ENCODE results near the gene CMTR1.
A peak's percentile ranks its signal among the peaks of the same experiment; 100 is the strongest.
"Not testable (repeated sequence)": the region's sequence is repeated elsewhere in the genome, so short reads cannot be mapped to it uniquely, and the experiment has no call there.

Gene CMTR1

GRCh38 chr6:37432916-37433656, at the start of gene CMTR1:
Gene CMTR1 (plus strand): TSS chr6:37433221. CDS start chr6:37435630, 2,409 bp downstream.
- peaks cover 6% of the 10 kb centered on the region for H3K4me1 ChIP-seq (ENCODE audit: control insufficient read depth, low read depth, low read length)
- peak within 1 kb of the TSS; percentile 25 for H3K27ac ChIP-seq (ENCODE audit: low read length)
- peak within 1 kb of the TSS; percentile 97 for H3K4me3 ChIP-seq (ENCODE audit: low read length)
- no peaks in the 10 kb centered on the region for H3K27me3 ChIP-seq (ENCODE audit: control insufficient read depth, insufficient read depth, low read length)
- peaks cover 18% of the 10 kb centered on the region for H3K36me3 ChIP-seq (ENCODE audit: control insufficient read depth, low read depth, low read length)
- H3K9ac ChIP-seq (ENCODE audit: low read length): peak within 1 kb of the TSS; percentile 72
- no peaks in the 10 kb centered on the region for H3K9me3 ChIP-seq (ENCODE audit: control insufficient read depth, low read depth, low read length)

GRCh38 chr6:37388578-37388977, 44.4 kb upstream of the CMTR1 start:
- Histone ChIP-seq H3K9ac (ENCODE audit: low read length) (no peak overlapping the region), H3K27ac (ENCODE audit: low read length) (no peak overlapping the region), H3K36me3 (ENCODE audit: control insufficient read depth, low read depth, low read length) (peaks cover 19% of the 10 kb centered on the region)

GRCh38 chr6:37389857-37390256, 43.2 kb upstream of the CMTR1 start:
- H3K9ac ChIP-seq (ENCODE audit: low read length): no peak overlapping the region
- H3K4me1 ChIP-seq (ENCODE audit: control insufficient read depth, low read depth, low read length): no peaks in the 10 kb centered on the region
- H3K27ac ChIP-seq (ENCODE audit: low read length): no peak overlapping the region
- H3K36me3 ChIP-seq (ENCODE audit: control insufficient read depth, low read depth, low read length): peaks cover 21% of the 10 kb centered on the region
- no peak overlapping the region for H3K4me3 ChIP-seq (ENCODE audit: low read length)
- H3K27me3 ChIP-seq (ENCODE audit: control insufficient read depth, insufficient read depth, low read length): no peaks in the 10 kb centered on the region
- H3K9me3 ChIP-seq (ENCODE audit: control insufficient read depth, low read depth, low read length): no peaks in the 10 kb centered on the region

More at GRCh38 chr6:37388578-37388977, 44.4 kb upstream of the CMTR1 start:
- Histone ChIP-seq H3K9me3 (ENCODE audit: control insufficient read depth, low read depth, low read length) (no peaks in the 10 kb centered on the region), H3K4me3 (ENCODE audit: low read length) (no peak overlapping the region), H3K4me1 (ENCODE audit: control insufficient read depth, low read depth, low read length) (no peaks in the 10 kb centered on the region), H3K27me3 (ENCODE audit: control insufficient read depth, insufficient read depth, low read length) (no peaks in the 10 kb centered on the region)

- no peaks in the 10 kb centered on the region for H3K27me3 ChIP-seq (ENCODE audit: control insufficient read depth, insufficient read depth, low read length)
- peaks cover 21% of the 10 kb centered on the region for H3K36me3 ChIP-seq (ENCODE audit: control insufficient read depth, low read depth, low read length)
- H3K4me3 ChIP-seq (ENCODE audit: low read length): no peak overlapping the region
- no peaks in the 10 kb centered on the region for H3K4me1 ChIP-seq (ENCODE audit: control insufficient read depth, low read depth, low read length)
- H3K9ac ChIP-seq (ENCODE audit: low read length): no peak overlapping the region
- no peak overlapping the region for H3K27ac ChIP-seq (ENCODE audit: low read length)
- H3K9me3 ChIP-seq (ENCODE audit: control insufficient read depth, low read depth, low read length): no peaks in the 10 kb centered on the region
Observed at GRCh38 chr6:37391120-37391519, 41.9 kb upstream of the CMTR1 start.

- Histone ChIP-seq H3K27me3 (ENCODE audit: control insufficient read depth, insufficient read depth, low read length) (no peaks in the 10 kb centered on the region), H3K36me3 (ENCODE audit: control insufficient read depth, low read depth, low read length) (peaks cover 21% of the 10 kb centered on the region), H3K27ac (ENCODE audit: low read length) (no peak overlapping the region), H3K9me3 (ENCODE audit: control insufficient read depth, low read depth, low read length) (no peaks in the 10 kb centered on the region), H3K9ac (ENCODE audit: low read length) (no peak overlapping the region), H3K4me3 (ENCODE audit: low read length) (no peak overlapping the region), H3K4me1 (ENCODE audit: control insufficient read depth, low read depth, low read length) (no peaks in the 10 kb centered on the region)
Observed at GRCh38 chr6:37392821-37393220, 40.2 kb upstream of the CMTR1 start.

GRCh38 chr6:37393381-37393929, 39.6 kb upstream of the CMTR1 start:
- Histone ChIP-seq H3K27me3 (ENCODE audit: control insufficient read depth, insufficient read depth, low read length) (no peaks in the 10 kb centered on the region), H3K4me1 (ENCODE audit: control insufficient read depth, low read depth, low read length) (no peaks in the 10 kb centered on the region), H3K9me3 (ENCODE audit: control insufficient read depth, low read depth, low read length) (no peaks in the 10 kb centered on the region), H3K4me3 (ENCODE audit: low read length) (no peak overlapping the region), H3K9ac (ENCODE audit: low read length) (no peak overlapping the region), H3K27ac (ENCODE audit: low read length) (no peak overlapping the region), H3K36me3 (ENCODE audit: control insufficient read depth, low read depth, low read length) (peaks cover 21% of the 10 kb centered on the region)

- no peak overlapping the region for H3K9ac ChIP-seq (ENCODE audit: low read length)
- H3K27ac ChIP-seq (ENCODE audit: low read length): no peak overlapping the region
- no peak overlapping the region for H3K4me3 ChIP-seq (ENCODE audit: low read length)
- H3K4me1 ChIP-seq (ENCODE audit: control insufficient read depth, low read depth, low read length): no peaks in the 10 kb centered on the region
- no peaks in the 10 kb centered on the region for H3K9me3 ChIP-seq (ENCODE audit: control insufficient read depth, low read depth, low read length)
- H3K27me3 ChIP-seq (ENCODE audit: control insufficient read depth, insufficient read depth, low read length): no peaks in the 10 kb centered on the region
- H3K36me3 ChIP-seq (ENCODE audit: control insufficient read depth, low read depth, low read length): peaks cover 11% of the 10 kb centered on the region
Observed at GRCh38 chr6:37396571-37397180, 36.3 kb upstream of the CMTR1 start.

GRCh38 chr6:37399131-37399530, 33.9 kb upstream of the CMTR1 start:
- no peak overlapping the region for H3K27ac ChIP-seq (ENCODE audit: low read length)
- no peaks in the 10 kb centered on the region for H3K4me1 ChIP-seq (ENCODE audit: control insufficient read depth, low read depth, low read length)
- H3K9ac ChIP-seq (ENCODE audit: low read length): no peak overlapping the region
- no peaks in the 10 kb centered on the region for H3K36me3 ChIP-seq (ENCODE audit: control insufficient read depth, low read depth, low read length)
- no peaks in the 10 kb centered on the region for H3K9me3 ChIP-seq (ENCODE audit: control insufficient read depth, low read depth, low read length)
- no peaks in the 10 kb centered on the region for H3K27me3 ChIP-seq (ENCODE audit: control insufficient read depth, insufficient read depth, low read length)
- no peak overlapping the region for H3K4me3 ChIP-seq (ENCODE audit: low read length)

GRCh38 chr6:37399795-37400490, 33.1 kb upstream of the CMTR1 start:
- H3K4me3 ChIP-seq (ENCODE audit: low read length): no peak overlapping the region
- H3K4me1 ChIP-seq (ENCODE audit: control insufficient read depth, low read depth, low read length): no peaks in the 10 kb centered on the region
- H3K27ac ChIP-seq (ENCODE audit: low read length): no peak overlapping the region
- no peaks in the 10 kb centered on the region for H3K27me3 ChIP-seq (ENCODE audit: control insufficient read depth, insufficient read depth, low read length)
- no peak overlapping the region for H3K9ac ChIP-seq (ENCODE audit: low read length)
- no peaks in the 10 kb centered on the region for H3K9me3 ChIP-seq (ENCODE audit: control insufficient read depth, low read depth, low read length)
- no peaks in the 10 kb centered on the region for H3K36me3 ChIP-seq (ENCODE audit: control insufficient read depth, low read depth, low read length)

GRCh38 chr6:37401658-37402057, 31.4 kb upstream of the CMTR1 start:
- not testable (repeated sequence) for H3K27me3 ChIP-seq (ENCODE audit: control insufficient read depth, insufficient read depth, low read length); H3K9me3 ChIP-seq (ENCODE audit: control insufficient read depth, low read depth, low read length); H3K4me1 ChIP-seq (ENCODE audit: control insufficient read depth, low read depth, low read length); H3K9ac ChIP-seq (ENCODE audit: low read length); H3K4me3 ChIP-seq (ENCODE audit: low read length); H3K36me3 ChIP-seq (ENCODE audit: control insufficient read depth, low read depth, low read length); H3K27ac ChIP-seq (ENCODE audit: low read length)

GRCh38 chr6:37406726-37407341, 26.2 kb upstream of the CMTR1 start:
- no peaks in the 10 kb centered on the region for H3K9me3 ChIP-seq (ENCODE audit: control insufficient read depth, low read depth, low read length)
- no peak overlapping the region for H3K27ac ChIP-seq (ENCODE audit: low read length)
- no peaks in the 10 kb centered on the region for H3K27me3 ChIP-seq (ENCODE audit: control insufficient read depth, insufficient read depth, low read length)
- no peak overlapping the region for H3K9ac ChIP-seq (ENCODE audit: low read length)
- H3K36me3 ChIP-seq (ENCODE audit: control insufficient read depth, low read depth, low read length): no peaks in the 10 kb centered on the region
- no peak overlapping the region for H3K4me3 ChIP-seq (ENCODE audit: low read length)
- no peaks in the 10 kb centered on the region for H3K4me1 ChIP-seq (ENCODE audit: control insufficient read depth, low read depth, low read length)
